CD1c-positive myeloid dendritic cell (primary cell): ENCODE results near the gene GMEB2.
"Not testable (repeated sequence)": the region's sequence is repeated elsewhere in the genome, so short reads cannot be mapped to it uniquely, and the experiment has no call there.

Experiments used
- DNase-seq: peaks from one replicate; pipeline ENCODE4 v3.0.0-alpha.2; 2016; ENCODE audit errors: extremely low spot score

Gene GMEB2

GRCh38 chr20:63626424-63627128 lies at the start of gene GMEB2:
Gene GMEB2, minus strand, starts transcription at chr20:63627101. Its CDS starts 7,704 bp downstream, at chr20:63619397.
- DNase-seq: no peak

- no peak for DNase-seq
Observed at GRCh38 chr20:63675681-63676368, 48.9 kb upstream of the GMEB2 start.

GRCh38 chr20:63673951-63674350 lies 47.0 kb upstream of the GMEB2 start:
- DNase-seq: no peak

- DNase-seq: no peak
Observed at GRCh38 chr20:63672666-63673065, 45.8 kb upstream of the GMEB2 start.

- DNase-seq: not testable (repeated sequence)
Observed at GRCh38 chr20:63671695-63672094, 44.8 kb upstream of the GMEB2 start.

- no peak for DNase-seq
Observed at GRCh38 chr20:63668351-63668750, 41.5 kb upstream of the GMEB2 start.

- DNase-seq: no peak
Observed at GRCh38 chr20:63667858-63668257, 41.0 kb upstream of the GMEB2 start.

GRCh38 chr20:63665708-63666107 lies 38.8 kb upstream of the GMEB2 start:
- no peak for DNase-seq

- DNase-seq: no peak
Observed at GRCh38 chr20:63664861-63665594, 38.1 kb upstream of the GMEB2 start.

GRCh38 chr20:63664143-63664851 lies 37.4 kb upstream of the GMEB2 start:
- no peak for DNase-seq

- no peak for DNase-seq
Observed at GRCh38 chr20:63663332-63664066, 36.6 kb upstream of the GMEB2 start.

GRCh38 chr20:63662813-63663189 lies 35.9 kb upstream of the GMEB2 start:
- DNase-seq: no peak

GRCh38 chr20:63661959-63662812 lies 35.3 kb upstream of the GMEB2 start:
- no peak for DNase-seq

GRCh38 chr20:63661108-63661507 lies 34.2 kb upstream of the GMEB2 start:
- DNase-seq: no peak

- DNase-seq: no peak
Observed at GRCh38 chr20:63660622-63661021, 33.7 kb upstream of the GMEB2 start.

GRCh38 chr20:63660174-63660573 lies 33.3 kb upstream of the GMEB2 start:
- not testable (repeated sequence) for DNase-seq

GRCh38 chr20:63659370-63659769 lies 32.5 kb upstream of the GMEB2 start:
- DNase-seq: no peak

GRCh38 chr20:63658749-63659187 lies 31.9 kb upstream of the GMEB2 start:
- DNase-seq: peak; percentile 84

GRCh38 chr20:63657937-63658748 lies 31.2 kb upstream of the GMEB2 start, which contains the start of gene RTEL1:
Gene RTEL1, plus strand, starts transcription at chr20:63658312. Its CDS starts 1,091 bp downstream, at chr20:63659403.
- DNase-seq: peak; percentile 94
